Measurements from ENCODE around the gene GNA14. TPM values are rescaled to one million over a fixed set of nuclear protein-coding genes. Genes with fewer than 3 reads are reported as not detected.

The GNA14 gene
- total and polyA plus RNA-seq, 2 donors (not counting 3 experiments of a cell fraction or from before 2014, with no cell fraction given) = 2.1 to 3.3 TPM

- dilution Hi-C loops (cut with MboI; ENCODE audit: extremely low pct_ligation_motif_present, low sequenced_read_pairs) = no loop called here
- CTCF ChIA-PET = interaction anchor here (0.8 to 1.9 kb wide), 6 partner anchors 10 to 163 kb away, joined by 3 to 11 read pairs (median 6); no protein-coding TSS in a partner anchor
These were observed 59.7 kb downstream of the GNA14 start for GRCh38 chr9:77588271-77588937.

More at GRCh38 chr9:77588271-77588937, 59.7 kb downstream of the GNA14 start:
- Histone ChIP-seq H3K9me1 (replicated peaks; ENCODE audit: control insufficient read depth, extremely low read depth, insufficient read depth, low read length) (no peaks in the 10 kb centered on the region), H3K27ac (ENCODE audit: insufficient read depth, low read depth, low read length) (peak overlapping the region; percentile 93), H3K4me1 (ENCODE audit: control insufficient read depth, extremely low read depth, insufficient read depth, low read length) (peaks cover 35% of the 10 kb centered on the region), H3K4me3 (replicated peaks in 1 of 3; ENCODE audit: insufficient read depth in 1 of 3, low read depth in 1 of 3, low read length in 3 of 3) (peak overlapping the region in 1 of 3 experiments; percentile 24), H3K9me3 (replicated peaks; ENCODE audit: control insufficient read depth, insufficient read depth, low read length) (no peaks in the 10 kb centered on the region), H3K27me3 (ENCODE audit: control insufficient read depth in 2 of 2, insufficient read depth in 2 of 2, low read length in 2 of 2) (no peaks in the 10 kb centered on the region), H3K79me2 (ENCODE audit: control insufficient read depth, insufficient read depth, low read length) (no peaks in the 10 kb centered on the region), H4K20me1 (replicated peaks; ENCODE audit: control insufficient read depth, extremely low read depth, insufficient read depth, low read length) (no peaks in the 10 kb centered on the region), H3K4me2 (ENCODE audit: insufficient read depth, low read length) (peak overlapping the region; percentile 75), H2AFZ (ENCODE audit: low read depth, low read length) (peak overlapping the region; percentile 69), H3K36me3 (ENCODE audit: control insufficient read depth in 2 of 2, extremely low read depth in 1 of 2, insufficient read depth in 2 of 2, low read length in 2 of 2) (no peaks in the 10 kb centered on the region), H3K9ac (replicated peaks; ENCODE audit: extremely low read depth, insufficient read depth, low read length) (peak overlapping the region; percentile 52)
- no peak for TF ChIP-seq POLR2A (IDR thresholded peaks at IDR 0.05; ENCODE audit: low read depth, low read length)
- peak; percentile 97 for TF ChIP-seq FOS (IDR thresholded peaks at IDR 0.05; ENCODE audit: borderline replicate concordance, insufficient read depth, low read length)
- TF ChIP-seq MYC (IDR thresholded peaks at IDR 0.05; ENCODE audit: low read depth, low read length) = no peak
- peak; percentile 72 for TF ChIP-seq POLR2AphosphoS5 (IDR thresholded peaks at IDR 0.05; ENCODE audit: insufficient read depth, low read depth, low read length)
- no peak for TF ChIP-seq EZH2 (IDR thresholded peaks at IDR 0.05; ENCODE audit: borderline replicate concordance, low read depth, low read length, severe bottlenecking)
- peak; percentile 88 for TF ChIP-seq JUN (IDR thresholded peaks at IDR 0.05; ENCODE audit: borderline replicate concordance, insufficient read depth, insufficient read length, low read depth)
- no peak for TF ChIP-seq CTCF (IDR thresholded peaks at IDR 0.05; ENCODE audit: extremely low read depth in 1 of 2, insufficient read depth in 1 of 2, low read depth in 1 of 2, low read length in 2 of 2)
- TF ChIP-seq GATA2 (IDR thresholded peaks at IDR 0.05; ENCODE audit: insufficient read depth, insufficient read length, low read depth, low read length) = peak; percentile 44
- peak; percentile 92 for DNase-seq (ENCODE audit: low read depth, low spot score)
- intact Hi-C loops (cut with micrococcal nuclease) = loop anchor here (1.0 to 10.0 kb wide), 8 partner anchors 10 to 446 kb away; partner anchors contain the start of genes GNA14 and GNAQ
- POLR2A ChIA-PET = no interaction called here
- no TSS peak for BruUV-seq (replicated peaks)
- peak; percentile 99 for FAIRE-seq
